ENCODE results near the gene S100PBP. TPM values are rescaled to one million over a fixed set of nuclear protein-coding genes. Genes with fewer than 3 reads are reported as not detected.

S100PBP gene
- total and polyA plus RNA-seq, 3 donors from 2014 or later: 99.7 to 133 (median 120) TPM

- 32 to 54% methylated on average over 12 to 21 of the region's 22 CpGs for WGBS, 2 donors
- DNase-seq: no peak
- H3K4me3 ChIP-seq: peak overlapping the region; percentile 59 to 64
Measured at GRCh38 chr1:32900371-32900955, 83.0 kb downstream of the S100PBP start.

GRCh38 chr1:32900956-32901822 lies 83.7 kb downstream of the S100PBP start, which contains the start of gene TMEM54:
Gene TMEM54 (minus strand): TSS chr1:32901389. CDS start chr1:32901238, 151 bp downstream.
- H3K36me3 ChIP-seq (ENCODE audit: low read depth, missing control alignments): no peaks in the 10 kb centered on the region
- no peaks in the 10 kb centered on the region for H3K9me3 ChIP-seq
- no peaks in the 10 kb centered on the region for H3K27me3 ChIP-seq
- WGBS, 2 donors: 0 to 20% methylated on average over 2 to 43 of the region's 92 CpGs
- peak within 1 kb of the TSS; percentile 59 to 64 for H3K4me3 ChIP-seq
- peak; percentile 42 for DNase-seq
- peaks cover 4% of the 10 kb centered on the region for H3K4me1 ChIP-seq
- peak within 1 kb of the TSS in 1 of 2 donors; percentile 18 for H3K27ac ChIP-seq
- intact Hi-C loops (cut with DNase I; ENCODE audit: low total_unique reads): no loop called here
- TF ChIP-seq POLR2A (IDR thresholded peaks at IDR 0.05): no peak
- TF ChIP-seq, protein P1, sequence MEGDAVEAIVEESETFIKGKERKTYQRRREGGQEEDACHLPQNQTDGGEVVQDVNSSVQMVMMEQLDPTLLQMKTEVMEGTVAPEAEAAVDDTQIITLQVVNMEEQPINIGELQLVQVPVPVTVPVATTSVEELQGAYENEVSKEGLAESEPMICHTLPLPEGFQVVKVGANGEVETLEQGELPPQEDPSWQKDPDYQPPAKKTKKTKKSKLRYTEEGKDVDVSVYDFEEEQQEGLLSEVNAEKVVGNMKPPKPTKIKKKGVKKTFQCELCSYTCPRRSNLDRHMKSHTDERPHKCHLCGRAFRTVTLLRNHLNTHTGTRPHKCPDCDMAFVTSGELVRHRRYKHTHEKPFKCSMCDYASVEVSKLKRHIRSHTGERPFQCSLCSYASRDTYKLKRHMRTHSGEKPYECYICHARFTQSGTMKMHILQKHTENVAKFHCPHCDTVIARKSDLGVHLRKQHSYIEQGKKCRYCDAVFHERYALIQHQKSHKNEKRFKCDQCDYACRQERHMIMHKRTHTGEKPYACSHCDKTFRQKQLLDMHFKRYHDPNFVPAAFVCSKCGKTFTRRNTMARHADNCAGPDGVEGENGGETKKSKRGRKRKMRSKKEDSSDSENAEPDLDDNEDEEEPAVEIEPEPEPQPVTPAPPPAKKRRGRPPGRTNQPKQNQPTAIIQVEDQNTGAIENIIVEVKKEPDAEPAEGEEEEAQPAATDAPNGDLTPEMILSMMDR (IDR thresholded peaks at IDR 0.05): no peak

More at GRCh38 chr1:32900371-32900955, 83.0 kb downstream of the S100PBP start:
- H3K36me3 ChIP-seq (ENCODE audit: low read depth, missing control alignments): no peaks in the 10 kb centered on the region
- peak overlapping the region in 1 of 2 donors; percentile 18 for H3K27ac ChIP-seq
- TF ChIP-seq, protein P1 (IDR thresholded peaks at IDR 0.05): no peak
- no peak for TF ChIP-seq POLR2A (IDR thresholded peaks at IDR 0.05)
- H3K27me3 ChIP-seq: no peaks in the 10 kb centered on the region
- intact Hi-C loops (cut with DNase I; ENCODE audit: low total_unique reads): no loop called here
- no peaks in the 10 kb centered on the region for H3K9me3 ChIP-seq
- H3K4me1 ChIP-seq: peaks cover 4% of the 10 kb centered on the region

DNA sequence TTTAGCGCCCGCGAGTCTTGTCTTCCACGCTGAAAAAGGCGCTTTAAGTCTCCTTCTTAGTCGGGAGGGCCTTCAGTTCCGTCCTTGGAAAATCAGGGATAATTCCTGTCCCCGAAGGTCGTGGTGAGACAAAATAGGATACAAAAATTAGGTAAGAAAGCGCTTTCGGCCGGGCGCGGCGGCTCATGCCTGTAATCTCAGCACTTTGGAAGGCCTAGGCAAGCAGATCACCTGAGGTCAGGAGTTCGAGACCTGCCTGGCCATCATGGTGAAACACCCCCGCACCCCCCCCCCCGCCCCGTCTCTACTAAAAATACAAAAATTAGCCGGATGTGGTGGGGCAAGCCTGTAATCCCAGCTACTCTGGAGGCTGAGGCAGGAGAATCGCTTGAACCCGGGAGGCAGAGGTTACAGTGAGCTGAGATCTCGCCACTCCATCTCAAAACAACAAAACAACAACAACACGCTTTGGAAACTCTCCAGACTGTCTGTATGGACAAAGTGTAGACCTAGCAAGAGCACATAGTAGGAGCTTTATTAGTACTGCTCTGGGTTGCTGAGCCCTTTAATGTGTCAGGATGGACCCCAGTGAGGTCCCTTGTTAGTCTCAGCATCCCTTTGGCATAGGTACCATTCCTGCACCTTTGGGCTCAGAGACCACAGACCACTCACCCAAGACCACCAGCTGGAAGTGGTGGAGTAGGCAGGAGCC lies 84.5 kb downstream of the S100PBP start:
- DNase-seq: no peak
- intact Hi-C loops (cut with DNase I; ENCODE audit: low total_unique reads): no loop called here
- no peaks in the 10 kb centered on the region for H3K9me3 ChIP-seq
- H3K36me3 ChIP-seq (ENCODE audit: low read depth, missing control alignments): no peaks in the 10 kb centered on the region
- TF ChIP-seq, protein P1 (IDR thresholded peaks at IDR 0.05): no peak
- no peak for TF ChIP-seq POLR2A (IDR thresholded peaks at IDR 0.05)
- H3K27ac ChIP-seq: no peak overlapping the region
- H3K4me3 ChIP-seq: peak overlapping the region; percentile 59 to 62
- no peaks in the 10 kb centered on the region for H3K27me3 ChIP-seq
- WGBS, 2 donors: 25 to 33% methylated on average over 12 to 24 of the region's 24 CpGs
- H3K4me1 ChIP-seq: peaks cover 4% of the 10 kb centered on the region

GRCh38 chr1:32902535-32902920 lies 85.1 kb downstream of the S100PBP start:
- Histone ChIP-seq H3K27ac (no peak overlapping the region), H3K4me3 (no peak overlapping the region), H3K27me3 (no peaks in the 10 kb centered on the region), H3K9me3 (no peaks in the 10 kb centered on the region), H3K4me1 (peaks cover 4% of the 10 kb centered on the region), H3K36me3 (ENCODE audit: low read depth, missing control alignments) (no peaks in the 10 kb centered on the region)
- WGBS, 2 donors: 77% methylated on average over 6 of the region's 6 CpGs
- no peak for DNase-seq
- TF ChIP-seq POLR2A (IDR thresholded peaks at IDR 0.05): no peak
- TF ChIP-seq, protein P1 (IDR thresholded peaks at IDR 0.05): no peak
- intact Hi-C loops (cut with DNase I; ENCODE audit: low total_unique reads): no loop called here

Measured in testis (tissue), 3 donors.